GM19193 (cell line): Measurements from ENCODE around the gene SIGLEC11.
"Not testable (repeated sequence)": the region's sequence is repeated elsewhere in the genome, so short reads cannot be mapped to it uniquely, and the experiment has no call there.

Experiments used
- POLR2A ChIP-seq: IDR thresholded peaks from 4 replicates; pipeline ENCODE4 v1.6.1; 2011; ENCODE audit not compliant: insufficient read depth, insufficient read length; ENCODE audit errors: extremely low read depth

SIGLEC11 gene

GRCh38 chr19:49960980-49961379 lies at the start of gene SIGLEC11:
SIGLEC11 (minus strand) TSS chr19:49961172; CDS start chr19:49961081, 91 bp downstream.
- not testable (repeated sequence) for TF ChIP-seq POLR2A

GRCh38 chr19:50008532-50008931 lies 47.6 kb upstream of the SIGLEC11 start:
- TF ChIP-seq POLR2A = no peak

- TF ChIP-seq POLR2A = no peak
Measured at GRCh38 chr19:50007947-50008346, 47.0 kb upstream of the SIGLEC11 start.

GRCh38 chr19:50007170-50007569 lies 46.2 kb upstream of the SIGLEC11 start:
- no peak for TF ChIP-seq POLR2A

- TF ChIP-seq POLR2A = no peak
Measured at GRCh38 chr19:50005428-50005827, 44.5 kb upstream of the SIGLEC11 start.

GRCh38 chr19:50003810-50004419 lies 42.9 kb upstream of the SIGLEC11 start:
- no peak for TF ChIP-seq POLR2A

- TF ChIP-seq POLR2A = no peak
Measured at GRCh38 chr19:50003254-50003788, 42.3 kb upstream of the SIGLEC11 start.

- TF ChIP-seq POLR2A = no peak
Measured at GRCh38 chr19:50002386-50002960, 41.5 kb upstream of the SIGLEC11 start.

- no peak for TF ChIP-seq POLR2A
Measured at GRCh38 chr19:50001775-50002174, 40.8 kb upstream of the SIGLEC11 start.

- TF ChIP-seq POLR2A = no peak
Measured at GRCh38 chr19:50000841-50001557, 40.0 kb upstream of the SIGLEC11 start.

- no peak for TF ChIP-seq POLR2A
Measured at GRCh38 chr19:50000038-50000840, 39.3 kb upstream of the SIGLEC11 start.

- TF ChIP-seq POLR2A = no peak
Measured at GRCh38 chr19:49999371-50000010, 38.5 kb upstream of the SIGLEC11 start.

- no peak for TF ChIP-seq POLR2A
Measured at GRCh38 chr19:49997709-49998108, 36.7 kb upstream of the SIGLEC11 start.

- TF ChIP-seq POLR2A = no peak
Measured at GRCh38 chr19:49988433-49988832, 27.5 kb upstream of the SIGLEC11 start.
